Naive thymus-derived CD8-positive, alpha-beta T cell (primary cell): Measurements from ENCODE around the gene CX3CR1. TPM values are rescaled to one million over a fixed set of nuclear protein-coding genes. Genes with fewer than 3 reads are reported as not detected.
A peak's percentile ranks its signal among the peaks of the same experiment; 100 is the strongest.

Source experiments
- ATAC-seq, 2 donors: fragments of 150-1000 bp; cut with Tn5 transposase in 1 of 2; sonication (Bioruptor Pico), chemical (Tn5 transposase) in 1 of 2; 1 replicate in 1 of 2; 2 replicates in 1 of 2; pipeline ENCODE4 v1.10.0; 2021; ENCODE audit warnings: mild to moderate bottlenecking in 2 of 2, moderate library complexity in 2 of 2
- POLR2A ChIA-PET: fragments of 350-600 bp; sonication (Branson Sonifier 250); formaldehyde crosslinking; loops from one replicate; lab custom pipeline; 2021; ENCODE audit warnings: antibody characterized with exemption; lab: Charles Lee
- DNase-seq, 10 donors: peaks; one replicate each; pipeline versions ENCODE4 v3.0.0 to v3.0.0-alpha.2; 2020 to 2022
- H3K27ac Mint-ChIP-seq, 10 donors: one replicate each; pipeline ENCODE4 v1.8.0; 2020 to 2022; ENCODE audit warnings: mild to moderate bottlenecking in 10 of 10, mixed read lengths in 10 of 10, moderate library complexity in 4 of 10, inconsistent platforms in 1 of 10
- H3K27me3 Mint-ChIP-seq, 5 donors: one replicate each; pipeline ENCODE4 v1.8.0; 2021 to 2022; ENCODE audit warnings: mixed read lengths in 5 of 5
- H3K36me3 Mint-ChIP-seq, 3 donors: one replicate each; pipeline ENCODE4 v1.8.0; 2020 to 2022; ENCODE audit warnings: mixed read lengths in 3 of 3, mild to moderate bottlenecking in 2 of 3, inconsistent platforms in 1 of 3
- H3K4me1 Mint-ChIP-seq, 4 donors: one replicate each; pipeline ENCODE4 v1.8.0; 2021 to 2022; ENCODE audit warnings: mixed read lengths in 4 of 4
- H3K4me3 Mint-ChIP-seq, 10 donors: one replicate each; pipeline ENCODE4 v1.8.0; 2020 to 2022; ENCODE audit warnings: mild to moderate bottlenecking in 10 of 10, mixed read lengths in 10 of 10, moderate library complexity in 6 of 10, inconsistent platforms in 1 of 10
- H3K9me3 Mint-ChIP-seq, 9 donors: one replicate each; pipeline ENCODE4 v1.8.0; 2020 to 2022; ENCODE audit warnings: mixed read lengths in 9 of 9, mild to moderate bottlenecking in 3 of 9, inconsistent platforms in 1 of 9, moderate library complexity in 1 of 9
- polyA plus RNA-seq, 3 donors: library from polyadenylated mRNA; unstranded; fragments of 300-500 nt; fragmentation: Illumina TruSeq; gene quantifications; one replicate each; pipeline ENCODE4 v1.2.3, GENCODE V29; 2021
- total RNA-seq, 8 experiments: library from RNA in 2 of 8; stranded (reverse) in 2 of 8; gene quantifications; one replicate each; pipeline ENCODE4 v1.2.3 and lab custom pipeline; 2021 to 2026

CX3CR1 gene
- total and polyA plus RNA-seq, 5 experiments from 2014 or later, result 0.66 to 61.8 (median 2.8) TPM

DNA sequence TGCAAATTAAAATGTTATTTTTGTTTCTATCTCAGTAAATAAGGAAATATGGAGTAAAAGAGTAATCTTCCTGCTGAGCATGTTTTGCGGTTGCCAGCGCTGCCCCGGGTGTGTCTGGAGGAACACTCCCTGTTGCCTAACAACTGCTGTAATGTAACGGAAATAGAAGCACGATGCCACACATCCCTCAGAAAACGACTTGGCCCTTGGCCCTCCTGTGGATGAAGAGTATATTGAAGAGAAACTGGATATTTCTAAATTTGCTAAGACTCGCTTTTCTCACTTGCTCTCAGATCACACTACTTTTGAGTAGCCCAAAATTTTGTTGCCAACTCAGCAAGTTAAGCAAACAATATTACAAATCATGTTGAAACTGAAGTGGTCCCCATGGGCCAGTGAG is 18.9 kb downstream of the CX3CR1 start:
- Mint-ChIP-seq H3K27me3 (peaks cover 0 to 33% (median 10%) of the 10 kb centered on the region in 5 donors), H3K4me3 (peak overlapping the region in 1 of 10 donors; percentile 33), H3K36me3 (no peaks in the 10 kb centered on the region), H3K27ac (peak overlapping the region in 6 of 10 donors; percentile 33 to 83 (median 44)), H3K9me3 (no peaks in the 10 kb centered on the region), H3K4me1 (peaks cover 11 to 86% (median 14%) of the 10 kb centered on the region in 4 donors)
- ATAC-seq, result peak; percentile 56 to 96
- POLR2A ChIA-PET, result interaction anchor here (0.8 kb wide), 1 partner anchor 32 kb away, joined by 4 read pairs; no protein-coding TSS in a partner anchor
- DNase-seq, result peak in 8 of 10 donors; percentile 31 to 70 (median 38)

DNA sequence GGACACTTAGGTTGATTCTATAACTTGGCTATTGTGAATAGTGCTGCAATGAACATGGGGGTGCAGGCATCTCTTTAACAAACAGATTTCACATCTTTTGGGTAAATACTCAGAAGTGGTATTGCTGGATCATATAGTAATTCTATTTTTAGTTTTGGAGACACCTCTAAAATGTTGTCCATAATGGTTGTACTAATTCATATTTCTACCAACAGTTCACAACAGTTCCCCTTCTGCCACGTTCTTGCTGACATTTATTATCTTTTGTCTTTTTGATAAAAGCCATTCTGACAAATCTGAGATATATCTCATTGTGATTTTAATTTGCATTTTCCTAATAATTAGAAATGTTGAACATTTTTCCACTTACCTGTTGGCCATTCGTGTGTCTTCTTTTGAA is 19.5 kb downstream of the CX3CR1 start:
- Mint-ChIP-seq H3K4me3 (no peak overlapping the region), H3K27me3 (peaks cover 0 to 33% (median 10%) of the 10 kb centered on the region in 5 donors), H3K36me3 (no peaks in the 10 kb centered on the region), H3K9me3 (no peaks in the 10 kb centered on the region), H3K27ac (no peak overlapping the region), H3K4me1 (peaks cover 11 to 86% (median 12%) of the 10 kb centered on the region in 4 donors)
- POLR2A ChIA-PET, result no interaction called here
- ATAC-seq, result no peak
- DNase-seq, result no peak

DNA sequence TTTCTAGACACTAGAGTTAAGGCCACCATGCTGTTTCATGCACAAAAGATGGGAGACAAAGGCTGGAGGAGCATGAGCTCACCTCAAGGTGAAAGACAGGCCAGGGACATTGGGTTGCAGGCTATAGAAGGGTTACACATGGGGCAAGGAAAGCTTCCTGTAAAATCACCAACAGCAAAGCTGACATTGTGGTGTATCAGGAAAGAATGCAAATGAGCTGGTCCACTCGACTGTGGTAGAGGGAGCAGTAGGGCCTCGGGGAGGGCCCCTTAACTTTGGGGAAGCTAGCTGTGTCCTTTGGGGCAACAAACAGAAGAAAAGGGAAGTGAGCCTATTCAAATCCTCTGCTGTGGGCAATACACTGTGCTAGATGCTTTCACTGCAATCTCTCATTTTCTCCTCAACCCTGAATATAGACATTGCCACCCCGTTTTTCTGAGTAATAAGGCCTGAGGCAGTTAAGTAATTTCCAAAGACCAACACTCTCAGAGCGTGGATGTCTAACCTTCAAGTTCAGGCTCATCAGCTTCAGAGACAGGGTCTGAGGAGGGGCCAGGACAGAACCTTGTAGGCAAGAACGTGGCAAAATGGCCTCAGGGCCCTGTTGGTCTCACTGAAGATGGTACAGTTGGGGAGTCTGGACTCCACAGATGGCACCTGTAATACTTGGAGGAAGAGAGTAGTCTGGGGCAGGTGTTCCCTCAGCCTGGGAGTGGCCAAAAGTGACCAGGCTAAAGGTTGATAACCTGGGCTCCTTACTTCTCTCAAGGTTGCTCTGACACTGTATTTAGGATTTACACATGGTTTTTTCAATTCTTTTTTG is 24.1 kb downstream of the CX3CR1 start:
- Mint-ChIP-seq H3K9me3 (no peaks in the 10 kb centered on the region), H3K27me3 (peaks cover 2 to 29% (median 7%) of the 10 kb centered on the region in 5 donors), H3K4me3 (peak overlapping the region in 1 of 10 donors; percentile 17), H3K27ac (peak overlapping the region in 4 of 10 donors; percentile 4 to 56 (median 24)), H3K36me3 (no peaks in the 10 kb centered on the region), H3K4me1 (peaks cover 1 to 86% (median 5%) of the 10 kb centered on the region in 4 donors)
- POLR2A ChIA-PET, result no interaction called here
- peak in 1 of 2 donors; percentile 82 for ATAC-seq
- peak in 2 of 10 donors; percentile 43 to 64 for DNase-seq

DNA sequence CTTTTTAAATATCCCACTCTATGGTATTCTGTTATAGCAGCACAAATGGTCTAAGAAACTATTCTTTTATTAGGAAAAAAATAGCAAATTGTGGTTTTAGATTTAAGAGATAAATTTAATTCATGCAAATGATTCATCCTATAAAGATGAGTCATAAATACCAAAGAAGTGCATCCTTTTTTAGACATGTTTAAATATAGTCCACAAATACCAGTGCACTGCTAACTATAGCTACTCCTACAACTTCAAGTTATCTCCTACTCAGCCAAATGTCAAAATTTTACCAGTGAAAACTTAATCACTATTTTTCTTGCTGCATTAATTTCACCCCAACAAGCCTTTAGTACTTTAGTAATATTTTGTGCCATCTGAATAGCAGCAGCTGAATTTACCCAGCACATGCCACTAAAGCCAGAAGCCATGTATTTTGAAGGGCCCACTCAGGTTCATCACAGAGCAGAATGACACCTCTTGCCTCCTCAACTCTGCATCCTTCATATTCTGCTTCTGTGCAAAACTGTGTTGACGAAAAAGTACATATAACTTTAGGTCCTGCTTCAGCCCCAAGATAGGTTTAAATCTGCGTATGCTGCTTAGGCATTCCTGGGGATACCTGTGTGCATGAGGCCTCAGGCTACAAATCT is 24.9 kb downstream of the CX3CR1 start:
- Mint-ChIP-seq H3K4me1 (peaks cover 1 to 88% (median 5%) of the 10 kb centered on the region in 4 donors), H3K27me3 (peaks cover 2 to 30% (median 4%) of the 10 kb centered on the region in 5 donors), H3K9me3 (no peaks in the 10 kb centered on the region), H3K4me3 (peak overlapping the region in 1 of 10 donors; percentile 17), H3K36me3 (no peaks in the 10 kb centered on the region), H3K27ac (peak overlapping the region in 3 of 10 donors; percentile 4 to 56 (median 14))
- ATAC-seq (no peak), DNase-seq (no peak)
- POLR2A ChIA-PET, result no interaction called here

DNA sequence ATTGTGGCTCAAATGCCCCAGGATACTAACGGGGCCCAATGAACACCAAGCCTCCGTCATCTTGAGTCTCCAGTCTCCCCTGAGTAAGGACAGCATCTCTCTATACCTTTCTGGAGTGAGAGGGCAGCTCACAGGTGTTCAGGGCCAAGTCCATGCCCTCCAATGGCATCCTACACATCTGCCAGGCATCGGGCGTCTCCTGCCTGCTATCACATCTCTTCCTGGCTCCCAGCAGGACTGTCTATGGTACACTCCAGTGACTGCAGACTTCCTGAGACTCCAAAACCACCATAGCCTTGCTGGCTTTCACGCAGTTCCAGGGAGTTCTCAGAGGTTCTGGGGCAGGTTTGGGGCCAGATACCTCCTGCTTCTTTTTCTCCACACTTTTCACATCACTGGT is 28.3 kb downstream of the CX3CR1 start:
- no peak for ATAC-seq
- H3K9me3 Mint-ChIP-seq, result no peaks in the 10 kb centered on the region
- peaks cover 0 to 71% (median under 1%) of the 10 kb centered on the region in 4 donors for H3K4me1 Mint-ChIP-seq
- H3K27me3 Mint-ChIP-seq, result peaks cover 2 to 16% (median 2%) of the 10 kb centered on the region in 5 donors
- no peak overlapping the region for H3K4me3 Mint-ChIP-seq
- no peak for DNase-seq
- POLR2A ChIA-PET, result interaction anchor here (0.8 kb wide), 1 partner anchor 63 kb away, joined by 3 read pairs; no protein-coding TSS in a partner anchor
- peaks cover 0 to 2% (median 0%) of the 10 kb centered on the region in 3 donors for H3K36me3 Mint-ChIP-seq
- H3K27ac Mint-ChIP-seq, result peak overlapping the region in 1 of 10 donors; percentile 32

DNA sequence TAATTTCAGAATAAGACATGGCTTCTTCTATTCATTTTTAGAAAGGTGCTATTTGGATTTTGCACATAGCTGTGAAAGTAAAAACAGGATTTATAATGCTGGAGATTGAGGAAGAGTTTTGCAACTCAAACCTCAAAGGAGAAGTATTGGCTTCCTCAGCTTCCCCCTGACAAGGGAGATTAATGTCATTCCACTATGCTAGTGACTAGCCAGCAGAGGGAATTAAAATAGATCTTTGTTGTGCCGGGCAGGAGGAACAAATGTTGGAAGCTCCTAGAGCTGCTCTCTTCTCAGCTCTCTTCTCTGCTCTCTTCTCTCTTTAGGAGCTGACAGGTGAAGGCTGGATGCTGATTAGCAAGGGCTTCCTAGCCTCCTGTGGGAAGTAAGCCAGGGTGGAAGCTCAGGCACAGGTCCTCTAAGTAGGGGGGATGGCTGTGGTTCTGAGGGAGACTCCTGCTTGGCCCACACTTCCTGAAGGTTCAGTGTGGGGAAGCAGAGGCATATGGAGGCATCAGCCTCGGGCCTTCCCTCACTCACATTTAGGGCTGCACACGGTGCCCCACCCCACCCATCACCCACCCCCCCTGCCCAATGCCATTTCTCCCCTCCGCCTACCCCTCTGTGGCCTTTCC is 29.6 kb downstream of the CX3CR1 start:
- H3K27ac Mint-ChIP-seq, result peak overlapping the region in 1 of 10 donors; percentile 80
- ATAC-seq, result no peak
- peak overlapping the region in 1 of 10 donors; percentile 9 for H3K4me3 Mint-ChIP-seq
- H3K4me1 Mint-ChIP-seq, result peaks cover 0 to 58% (median under 1%) of the 10 kb centered on the region in 4 donors
- POLR2A ChIA-PET, result no interaction called here
- peaks cover 0 to 2% (median 0%) of the 10 kb centered on the region in 3 donors for H3K36me3 Mint-ChIP-seq
- H3K9me3 Mint-ChIP-seq, result no peaks in the 10 kb centered on the region
- peaks cover 2 to 16% (median 2%) of the 10 kb centered on the region in 5 donors for H3K27me3 Mint-ChIP-seq
- DNase-seq, result no peak

DNA sequence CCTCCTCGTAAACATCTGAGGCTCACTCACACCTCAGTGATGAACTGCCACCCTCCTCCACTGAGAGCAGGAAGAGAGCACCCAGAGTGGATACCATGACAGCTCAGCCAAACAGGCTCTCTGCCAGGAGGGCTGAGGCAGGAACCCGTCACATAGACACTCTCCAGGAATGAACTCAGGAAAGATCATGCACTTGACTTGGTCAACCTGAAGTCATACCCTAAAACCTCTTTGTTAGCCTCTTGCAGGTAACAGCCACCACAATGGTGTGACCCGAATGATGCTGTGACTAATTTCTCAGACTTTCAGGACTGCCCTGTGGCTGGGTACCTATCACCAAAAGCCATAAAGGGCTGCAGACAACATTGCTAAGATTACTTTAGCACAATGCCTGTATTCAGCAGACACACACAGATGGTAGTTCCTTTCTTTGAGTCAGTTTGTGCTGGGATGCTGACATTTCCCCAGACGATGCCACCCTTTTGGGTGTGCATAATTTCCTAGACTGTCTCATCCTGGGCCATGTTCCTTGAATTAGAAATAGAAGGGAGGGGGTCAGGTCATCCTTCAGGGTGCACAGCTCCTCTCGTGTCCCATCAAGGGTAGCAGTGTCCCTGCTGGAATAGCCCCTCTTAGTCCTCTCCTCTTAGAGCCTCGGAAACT is 30.3 kb downstream of the CX3CR1 start:
- Mint-ChIP-seq H3K27me3 (peaks cover 2 to 16% (median 2%) of the 10 kb centered on the region in 5 donors), H3K27ac (peak overlapping the region in 3 of 10 donors; percentile 41 to 80 (median 66)), H3K9me3 (peaks cover 0 to 3% (median 0%) of the 10 kb centered on the region in 9 donors), H3K4me3 (peak overlapping the region in 1 of 10 donors; percentile 14), H3K4me1 (peaks cover 0 to 51% (median under 1%) of the 10 kb centered on the region in 4 donors), H3K36me3 (peaks cover 0 to 2% (median 0%) of the 10 kb centered on the region in 3 donors)
- POLR2A ChIA-PET, result no interaction called here
- ATAC-seq, result no peak
- DNase-seq, result no peak

DNA sequence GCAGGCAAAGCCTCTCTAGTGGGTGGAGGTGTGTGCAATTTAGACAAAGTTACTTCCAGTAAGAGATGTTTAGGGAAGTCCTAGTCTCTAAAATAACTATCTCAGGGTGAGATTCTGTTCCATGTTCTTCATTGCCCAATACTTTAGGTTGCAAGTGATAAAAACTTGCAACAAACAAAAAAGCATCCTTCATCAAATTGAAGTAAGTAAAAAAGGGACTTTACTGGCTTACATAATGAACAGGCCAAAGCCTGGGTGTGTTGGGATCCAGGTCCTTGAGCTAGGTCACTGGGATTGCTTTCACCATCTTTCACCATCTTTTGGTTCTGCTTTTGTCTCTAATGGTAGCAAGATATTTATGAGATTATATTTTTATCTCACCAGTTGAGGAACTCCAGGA is 38.3 kb downstream of the CX3CR1 start:
- POLR2A ChIA-PET, result no interaction called here
- Mint-ChIP-seq H3K27ac (no peak overlapping the region), H3K27me3 (peaks cover 0 to 7% (median 1%) of the 10 kb centered on the region in 5 donors), H3K36me3 (no peaks in the 10 kb centered on the region), H3K4me3 (no peak overlapping the region), H3K4me1 (peaks cover 0 to 29% (median 0%) of the 10 kb centered on the region in 4 donors), H3K9me3 (peaks cover 0 to 9% (median 0%) of the 10 kb centered on the region in 9 donors)
- no peak for DNase-seq
- no peak for ATAC-seq

DNA sequence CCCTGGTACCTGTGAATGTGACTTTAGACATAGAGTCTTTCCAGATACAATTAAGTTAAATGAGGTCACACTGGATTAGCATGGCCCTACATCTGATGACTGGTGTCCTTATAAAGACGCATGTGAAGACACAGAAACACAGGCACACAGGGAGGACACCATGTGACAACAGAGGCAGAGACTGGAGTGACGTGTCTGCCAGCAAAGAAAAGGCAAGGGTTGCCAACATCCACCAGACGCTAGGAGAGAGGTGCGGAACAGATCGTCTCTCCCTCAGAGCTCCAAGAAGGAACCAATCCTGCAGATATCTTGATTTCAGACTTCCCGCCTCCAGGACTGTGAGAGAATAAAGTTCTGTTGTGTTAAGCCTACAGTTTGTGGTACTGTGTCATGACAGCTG is 42.8 kb downstream of the CX3CR1 start:
- POLR2A ChIA-PET, result no interaction called here
- ATAC-seq (no peak), DNase-seq (no peak)
- no peaks in the 10 kb centered on the region for H3K9me3 Mint-ChIP-seq
- H3K27ac Mint-ChIP-seq, result no peak overlapping the region
- no peaks in the 10 kb centered on the region for H3K36me3 Mint-ChIP-seq
- no peak overlapping the region for H3K4me3 Mint-ChIP-seq
- peaks cover 5 to 55% (median 13%) of the 10 kb centered on the region in 4 donors for H3K4me1 Mint-ChIP-seq
- H3K27me3 Mint-ChIP-seq, result peaks cover 1 to 27% (median 7%) of the 10 kb centered on the region in 5 donors

DNA sequence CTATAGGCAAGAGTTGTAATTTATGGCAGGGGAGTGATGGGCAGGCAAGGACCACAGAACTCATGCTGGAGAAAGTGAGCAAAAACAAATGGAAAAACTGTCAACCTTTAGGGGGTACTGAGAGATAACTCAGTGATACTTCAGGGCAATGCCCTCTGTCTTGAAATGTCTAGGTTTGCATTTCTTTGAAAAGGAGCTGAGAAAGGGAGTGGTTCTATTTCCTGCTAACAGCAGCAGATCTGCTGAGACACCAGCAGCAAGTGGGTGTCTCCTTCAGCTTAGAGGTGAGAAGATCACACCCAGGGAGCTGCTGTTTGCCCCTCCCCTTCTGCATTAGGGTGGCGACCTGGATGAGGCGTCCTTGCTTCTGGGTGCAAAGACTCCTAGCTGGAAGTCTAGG is 45.2 kb downstream of the CX3CR1 start:
- Mint-ChIP-seq H3K4me1 (peaks cover 5 to 49% (median 13%) of the 10 kb centered on the region in 4 donors), H3K4me3 (peak overlapping the region in 4 of 10 donors; percentile 12 to 89 (median 38)), H3K9me3 (no peaks in the 10 kb centered on the region), H3K27me3 (peaks cover 2 to 28% (median 11%) of the 10 kb centered on the region in 5 donors), H3K36me3 (peaks cover 0 to 3% (median 0%) of the 10 kb centered on the region in 3 donors), H3K27ac (peak overlapping the region in 3 of 10 donors; percentile 13 to 92 (median 30))
- POLR2A ChIA-PET, result no interaction called here
- peak in 3 of 10 donors; percentile 4 to 33 (median 10) for DNase-seq
- ATAC-seq, result peak in 1 of 2 donors; percentile 35

DNA sequence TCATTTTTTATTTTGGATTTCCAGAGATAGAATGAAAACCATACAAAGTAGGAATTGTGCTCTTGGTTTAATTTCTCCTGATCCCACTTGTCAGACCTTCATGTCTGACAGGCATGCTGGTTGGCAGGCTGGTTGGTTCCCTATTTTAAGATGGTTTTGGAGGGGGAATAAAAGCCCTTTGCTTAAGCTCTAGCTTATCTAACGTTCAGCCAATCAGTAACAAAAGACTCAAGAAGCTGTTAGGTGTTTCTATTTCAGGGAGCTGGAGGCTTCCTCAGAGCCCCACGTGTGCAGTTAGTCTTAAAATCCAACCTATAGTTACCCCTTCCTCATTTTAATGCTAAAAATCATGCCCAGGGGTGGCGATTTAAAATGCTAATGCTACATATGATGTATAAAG is 47.0 kb downstream of the CX3CR1 start:
- H3K27ac Mint-ChIP-seq, result peak overlapping the region in 2 of 10 donors; percentile 39 to 79
- peaks cover 0 to 3% (median 0%) of the 10 kb centered on the region in 3 donors for H3K36me3 Mint-ChIP-seq
- H3K27me3 Mint-ChIP-seq, result peaks cover 2 to 23% (median 11%) of the 10 kb centered on the region in 5 donors
- ATAC-seq, result no peak
- H3K4me3 Mint-ChIP-seq, result peak overlapping the region in 3 of 10 donors; percentile 43 to 89 (median 54)
- DNase-seq, result no peak
- peaks cover 5 to 44% (median 13%) of the 10 kb centered on the region in 4 donors for H3K4me1 Mint-ChIP-seq
- POLR2A ChIA-PET, result no interaction called here
- H3K9me3 Mint-ChIP-seq, result no peaks in the 10 kb centered on the region
